NCI-H2081 (cell line): Measurements from ENCODE around the gene ANKS1B.
A peak's percentile ranks its signal among the peaks of the same experiment; 100 is the strongest.
"Not testable (repeated sequence)": the region's sequence is repeated elsewhere in the genome, so short reads cannot be mapped to it uniquely, and the experiment has no call there.

Experiments used
- DNase-seq, 2 experiments: peaks; one replicate each; lab custom pipeline; 2025; lab: John Stamatoyannopoulos, UW

Gene ANKS1B

DNA sequence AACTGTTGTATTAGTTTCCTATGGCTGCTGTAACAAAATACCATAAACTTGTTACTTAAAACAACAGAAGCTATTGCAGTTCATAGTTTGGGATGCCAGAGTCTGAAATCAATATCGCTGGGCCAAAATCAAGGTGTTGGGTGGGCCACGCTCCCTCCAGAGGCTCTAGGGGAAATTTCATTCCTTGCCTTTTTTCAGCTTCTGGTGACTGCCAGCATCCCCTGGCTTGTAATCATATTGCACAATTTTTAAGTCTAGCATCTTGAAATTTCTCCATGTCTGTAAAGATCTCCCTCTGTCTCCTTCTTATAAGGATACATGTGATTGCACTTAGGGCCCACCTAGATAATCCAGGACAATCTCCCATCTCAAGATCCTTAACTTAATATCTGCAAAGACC is 386.0 kb downstream of the ANKS1B start:
- no peak for DNase-seq

DNA sequence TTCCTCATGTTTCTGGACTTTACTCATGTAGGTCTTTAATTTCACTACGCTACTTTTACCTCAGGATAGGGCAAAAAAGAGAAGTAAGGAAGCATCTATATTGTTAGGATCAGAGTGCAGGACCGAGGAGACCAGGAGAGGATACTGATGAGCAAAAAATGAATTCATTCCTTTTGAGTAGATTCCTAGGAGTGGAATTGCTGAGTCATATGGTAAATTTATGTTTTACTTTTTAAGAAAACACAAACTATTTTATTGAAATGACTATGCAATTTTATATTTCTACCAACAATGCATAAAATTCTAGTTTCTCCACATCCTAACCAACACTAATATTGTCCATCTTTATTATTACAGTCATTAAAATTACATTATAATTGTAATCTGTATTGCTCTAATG is 388.0 kb downstream of the ANKS1B start:
- DNase-seq = no peak

DNA sequence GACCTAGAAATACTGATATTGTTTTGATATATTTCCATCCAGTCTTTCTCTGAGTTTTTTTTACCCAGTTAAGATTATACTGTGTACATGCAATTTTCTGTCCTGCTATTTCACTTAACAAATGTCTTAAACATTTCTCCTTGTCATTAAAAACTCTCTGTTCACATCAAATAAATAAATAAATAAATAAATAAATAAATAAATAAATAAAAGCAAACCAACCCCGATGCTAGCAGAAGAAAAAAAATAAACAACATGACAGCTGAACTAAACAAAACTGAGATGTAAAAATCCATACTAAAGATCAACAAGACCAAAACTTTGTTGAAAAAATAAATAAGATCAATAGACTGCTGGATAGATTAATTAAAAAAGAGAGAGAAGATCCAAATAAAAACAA is 407.6 kb downstream of the ANKS1B start:
- not testable (repeated sequence) for DNase-seq

DNA sequence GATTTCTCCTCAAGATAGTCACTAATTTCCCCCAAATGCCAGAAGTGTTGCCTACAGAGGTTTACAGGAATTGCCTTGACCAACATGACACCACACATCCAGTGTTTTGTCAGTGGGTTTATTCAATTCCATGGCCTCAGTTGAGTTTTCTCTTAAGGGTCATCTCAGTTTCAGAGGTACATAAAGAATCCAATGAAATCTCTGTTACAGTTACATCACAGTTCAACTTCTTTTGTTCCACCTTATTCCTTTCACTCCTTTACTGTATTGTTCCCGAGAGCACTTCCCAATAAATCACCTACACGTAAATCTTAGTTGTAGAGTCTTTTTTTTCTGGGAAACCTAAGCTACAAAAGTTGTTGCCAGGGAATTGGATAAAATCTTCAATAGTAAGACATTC is 410.8 kb downstream of the ANKS1B start:
- no peak for DNase-seq

DNA sequence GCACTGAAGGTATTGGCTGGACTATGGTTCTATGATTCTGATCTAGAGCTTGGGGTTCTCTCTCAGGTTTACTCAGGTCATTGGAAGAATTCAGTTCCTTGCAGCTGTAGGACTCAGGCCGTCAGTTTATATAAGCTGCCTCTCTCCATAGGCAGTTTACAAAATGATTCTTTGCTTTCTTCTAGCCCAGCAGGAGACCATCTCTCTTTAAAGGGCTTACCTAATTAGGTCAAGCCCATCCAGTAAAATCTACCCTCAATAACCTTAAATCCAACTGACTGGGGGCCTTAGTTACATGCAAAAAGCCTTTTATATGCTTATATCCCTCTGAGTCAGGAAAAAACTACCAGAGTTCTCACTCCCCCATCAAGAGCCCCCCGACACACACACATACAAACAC is 417.7 kb downstream of the ANKS1B start:
- DNase-seq = no peak

DNA sequence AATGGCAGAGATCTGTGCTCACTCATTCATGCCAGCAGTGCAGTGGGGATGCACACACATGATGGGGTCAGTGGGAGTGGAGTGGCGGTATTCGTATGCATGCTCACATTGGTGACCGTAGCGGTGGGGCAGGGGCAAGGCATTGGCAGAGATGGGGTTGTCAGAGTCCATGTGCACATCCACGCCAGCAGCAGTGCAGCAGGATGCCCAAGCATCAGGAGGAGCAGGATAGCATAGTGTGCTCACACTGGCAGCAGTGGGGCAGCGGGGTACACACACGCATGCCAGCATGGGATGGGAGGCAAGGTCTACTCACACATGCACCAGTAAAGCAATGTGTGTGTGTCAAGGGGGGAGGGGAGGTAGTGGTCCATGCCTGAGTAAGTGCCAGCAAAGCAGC is 426.6 kb downstream of the ANKS1B start:
- no peak for DNase-seq

DNA sequence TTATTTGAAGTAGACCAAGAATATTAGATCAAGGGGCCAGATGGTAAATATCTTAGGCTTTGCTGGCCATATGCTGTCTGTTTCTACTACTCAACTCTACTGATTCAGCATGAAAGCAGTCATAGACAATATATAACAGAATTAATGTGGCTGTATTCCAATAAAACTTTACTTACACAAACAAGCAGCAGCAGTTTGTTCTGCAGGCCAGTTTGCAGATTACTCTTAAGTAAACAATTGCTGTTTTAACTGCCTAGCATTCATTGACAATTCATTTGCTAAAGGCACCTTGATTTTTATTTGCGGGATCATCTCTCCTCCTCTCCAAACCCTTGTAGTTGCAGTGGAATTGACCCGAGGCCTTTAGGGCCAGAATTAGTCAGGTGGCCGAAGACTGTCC is 431.3 kb downstream of the ANKS1B start:
- no peak for DNase-seq

DNA sequence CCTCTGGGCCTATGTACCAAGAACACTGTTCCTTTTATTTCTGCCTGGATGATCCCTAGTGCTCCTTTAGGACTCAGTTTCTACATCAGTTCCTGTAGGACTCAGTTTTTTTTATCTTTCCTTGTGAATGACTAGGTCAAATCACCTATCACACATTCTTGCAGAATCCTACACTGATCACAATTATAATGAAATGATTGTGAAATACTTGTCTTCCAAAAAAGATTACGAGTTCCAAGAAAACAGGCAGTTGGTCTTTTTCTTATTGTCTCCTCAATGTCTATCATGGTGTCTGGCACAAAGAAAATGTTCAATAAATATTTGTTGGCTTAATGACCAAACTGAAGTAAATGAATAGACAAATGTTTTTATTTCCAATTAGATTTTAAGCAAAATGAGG is 432.7 kb downstream of the ANKS1B start:
- DNase-seq = no peak

DNA sequence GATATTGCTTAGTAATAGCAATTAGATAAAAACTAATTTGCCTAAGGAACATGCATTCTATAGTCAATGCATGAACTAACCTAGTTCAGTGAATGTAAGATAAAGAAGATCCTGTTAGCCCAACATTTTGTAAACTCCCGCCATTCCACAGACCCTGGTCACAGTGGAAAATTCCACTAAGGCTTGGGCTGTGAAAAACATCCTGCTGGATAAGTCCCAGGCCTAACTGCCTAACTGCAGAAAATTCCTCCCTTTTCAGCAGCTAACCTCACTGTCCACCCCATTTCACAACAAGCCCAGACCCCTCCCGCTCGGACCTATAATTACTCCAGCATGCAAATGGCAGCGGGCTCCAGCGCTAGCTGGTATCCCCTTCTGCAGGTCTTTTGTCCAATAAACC is 435.1 kb downstream of the ANKS1B start:
- DNase-seq = no peak

DNA sequence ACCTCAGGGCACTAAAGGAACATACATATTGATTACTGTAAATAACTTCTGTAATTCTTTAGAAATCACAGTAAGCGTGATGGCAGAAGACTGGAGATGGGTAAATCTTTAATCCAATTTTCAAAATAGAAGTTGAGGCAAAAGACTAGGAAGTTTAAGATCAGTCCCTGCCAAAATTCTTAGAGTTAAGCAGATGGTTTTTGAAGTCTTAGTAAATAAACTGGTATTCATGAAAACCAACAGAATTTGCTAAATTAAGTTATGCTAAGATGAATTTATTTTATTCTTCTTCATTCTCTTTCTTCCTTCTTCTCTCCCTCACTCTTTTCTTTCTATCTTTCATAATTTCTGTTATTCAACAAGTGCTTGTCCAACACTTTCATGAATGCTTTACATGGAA is 435.5 kb downstream of the ANKS1B start:
- DNase-seq = no peak

DNA sequence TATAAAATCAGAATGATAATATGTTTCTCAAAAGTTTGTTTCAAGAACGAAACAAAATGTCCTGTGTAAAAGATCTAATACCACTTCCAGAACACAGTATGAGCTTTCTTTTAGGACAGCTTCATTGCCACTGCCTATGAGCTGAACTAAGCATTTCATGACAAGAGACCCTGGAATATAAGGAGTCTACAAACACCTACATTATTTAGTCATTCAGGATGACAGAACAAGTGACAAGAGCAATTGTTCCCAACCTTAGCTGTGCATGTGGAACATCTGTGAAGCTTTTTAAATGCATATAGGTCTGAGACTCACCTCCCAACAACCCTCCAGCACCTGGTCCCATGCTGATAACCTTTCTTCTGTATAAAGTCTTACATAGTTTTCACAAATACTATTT is 440.3 kb downstream of the ANKS1B start:
- no peak for DNase-seq

DNA sequence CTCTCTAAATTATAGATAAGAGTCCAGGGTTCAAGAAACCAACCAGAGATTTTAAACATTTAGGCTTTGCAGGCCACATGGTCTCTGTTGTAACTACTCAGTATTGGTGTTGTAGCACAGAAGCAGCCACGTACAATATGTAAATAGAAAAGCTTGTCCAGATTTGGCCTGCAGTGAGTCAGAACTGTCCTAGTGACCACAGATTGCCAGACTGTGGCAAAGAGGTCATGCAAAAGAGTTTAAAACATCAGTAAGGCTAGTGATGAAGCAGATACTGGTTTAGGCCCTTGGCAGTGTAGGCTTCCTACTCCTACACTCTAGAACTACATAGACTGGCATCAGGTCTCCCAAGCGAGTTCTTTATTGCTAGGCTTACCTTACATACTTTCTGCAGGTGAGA is 454.8 kb downstream of the ANKS1B start:
- no peak for DNase-seq

DNA sequence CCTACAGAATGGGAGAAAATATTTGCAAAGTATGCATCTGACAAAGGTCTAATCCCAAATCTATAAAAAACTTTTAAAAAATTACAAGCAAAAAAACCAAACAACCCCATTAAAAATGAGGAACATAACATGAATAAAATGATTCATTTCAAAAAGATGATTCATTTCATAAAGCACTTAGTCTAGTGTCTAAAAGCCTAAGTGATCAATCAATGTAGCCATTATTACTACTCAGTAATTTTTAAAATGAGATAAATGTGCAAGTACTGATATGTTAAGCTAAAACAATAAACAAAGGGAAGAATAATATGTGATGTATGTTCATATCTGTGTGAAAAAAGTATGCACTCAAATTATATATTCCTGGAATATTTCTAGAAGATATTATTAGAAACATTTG is 456.3 kb downstream of the ANKS1B start:
- no peak for DNase-seq

DNA sequence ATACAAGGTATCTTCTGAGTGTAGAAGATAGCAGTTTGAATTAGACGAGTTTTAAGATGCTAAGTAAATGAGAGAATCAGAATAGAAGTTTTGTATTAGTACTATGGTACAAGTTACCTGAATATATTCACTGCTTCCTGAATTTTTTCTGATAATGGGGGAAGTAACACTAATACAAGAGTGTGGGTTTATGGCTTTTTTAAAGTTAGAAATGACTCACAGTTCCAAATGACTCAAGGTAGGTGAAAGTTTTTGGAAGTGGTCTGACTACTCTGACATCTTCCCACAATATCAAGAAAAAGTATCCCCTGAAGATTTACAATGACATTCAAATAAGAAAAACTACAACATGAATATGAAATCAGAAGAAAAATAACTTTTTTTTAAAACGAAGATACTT is 460.9 kb downstream of the ANKS1B start:
- no peak for DNase-seq

DNA sequence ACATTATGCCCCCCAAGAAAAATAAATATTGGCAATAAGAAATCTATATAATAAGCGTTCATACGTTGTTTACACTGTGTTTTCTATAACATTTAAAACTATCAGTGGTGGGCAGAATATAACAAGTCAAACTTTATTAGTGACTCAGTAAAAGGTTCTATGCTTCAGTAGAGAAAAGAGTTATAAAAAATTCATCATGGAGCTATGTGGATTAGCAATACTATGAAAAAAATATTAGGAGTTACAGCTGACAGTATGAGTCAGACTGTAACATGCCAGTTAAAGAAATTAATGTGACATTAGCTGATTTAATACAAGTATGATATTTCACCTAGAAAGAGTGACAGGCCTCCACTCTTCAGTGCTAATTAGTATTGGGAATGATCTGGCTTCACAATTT is 462.3 kb downstream of the ANKS1B start:
- DNase-seq = no peak

DNA sequence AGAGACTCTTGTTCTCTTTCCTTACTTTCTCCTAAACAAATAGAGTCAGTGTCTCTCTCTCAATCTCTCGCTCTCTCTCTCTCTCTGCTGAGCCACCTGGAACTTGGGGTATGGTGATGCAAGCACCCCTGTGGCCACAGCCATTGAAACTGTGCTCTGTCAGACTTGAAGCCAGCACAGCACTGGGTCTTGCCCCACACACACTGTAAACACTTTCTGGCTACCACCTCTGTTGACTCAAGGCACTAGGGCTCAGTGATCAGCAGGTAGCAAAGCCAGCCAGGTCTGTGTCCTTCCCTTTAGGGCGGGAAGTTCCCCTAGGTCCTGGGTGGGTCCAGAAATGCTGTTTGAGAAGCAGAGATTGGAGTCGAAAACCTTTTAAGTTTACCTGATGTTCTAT is 463.1 kb downstream of the ANKS1B start:
- DNase-seq = no peak

DNA sequence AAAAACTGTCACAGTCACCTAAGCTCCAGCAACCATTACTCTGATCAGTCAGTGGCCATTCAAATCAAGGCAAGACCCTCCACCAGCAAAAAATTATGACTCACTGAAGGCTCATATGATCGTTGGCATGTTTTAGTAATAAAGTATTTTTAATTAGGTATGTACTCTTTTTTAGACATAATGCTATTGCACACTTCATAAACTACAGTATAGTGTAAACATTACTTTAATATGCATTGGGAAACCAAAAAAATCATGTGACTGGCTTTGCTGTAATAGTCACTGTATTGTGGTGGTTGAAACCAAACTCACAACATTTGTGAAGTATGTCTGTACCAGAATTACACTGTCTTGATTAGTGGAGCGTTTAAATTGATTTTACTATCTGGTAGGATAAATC is 471.7 kb downstream of the ANKS1B start:
- no peak for DNase-seq

DNA sequence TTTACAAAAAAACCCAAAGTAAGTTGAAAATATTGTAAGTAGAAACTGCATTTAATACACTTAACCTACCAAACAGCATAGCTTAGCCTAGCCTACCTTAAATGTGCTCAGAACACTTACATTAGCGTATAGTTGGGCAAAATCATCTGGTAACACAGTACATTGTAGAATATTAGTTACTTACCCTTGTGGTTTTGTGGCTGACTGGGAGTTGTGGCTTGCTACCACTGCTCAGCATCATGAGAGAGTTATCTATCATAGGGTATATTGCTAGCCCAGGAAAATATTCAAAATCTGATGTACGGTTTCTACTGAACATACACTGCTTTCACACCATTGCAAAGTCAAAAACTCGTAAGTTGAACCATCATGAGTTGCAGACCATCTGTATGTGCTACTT is 478.9 kb downstream of the ANKS1B start:
- no peak for DNase-seq

DNA sequence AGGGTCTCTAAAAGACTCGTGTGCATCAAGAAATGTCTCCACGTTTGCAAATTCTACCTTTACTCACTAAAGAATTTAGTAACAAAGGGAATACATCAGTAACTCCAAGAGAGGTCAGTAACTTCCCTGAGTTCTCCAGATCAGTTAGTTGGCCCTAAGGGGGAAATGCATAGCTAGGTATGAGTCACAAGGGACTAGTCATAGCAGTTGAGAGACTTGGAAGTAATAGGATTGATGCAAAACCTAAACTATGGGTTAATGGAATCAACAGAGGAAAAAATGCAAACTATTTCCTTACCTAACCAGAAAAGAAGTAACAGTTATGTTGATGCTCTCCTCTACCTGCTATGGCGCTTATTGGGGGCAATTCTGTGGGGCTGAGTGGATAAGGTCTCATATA is 486.0 kb downstream of the ANKS1B start:
- no peak for DNase-seq

DNA sequence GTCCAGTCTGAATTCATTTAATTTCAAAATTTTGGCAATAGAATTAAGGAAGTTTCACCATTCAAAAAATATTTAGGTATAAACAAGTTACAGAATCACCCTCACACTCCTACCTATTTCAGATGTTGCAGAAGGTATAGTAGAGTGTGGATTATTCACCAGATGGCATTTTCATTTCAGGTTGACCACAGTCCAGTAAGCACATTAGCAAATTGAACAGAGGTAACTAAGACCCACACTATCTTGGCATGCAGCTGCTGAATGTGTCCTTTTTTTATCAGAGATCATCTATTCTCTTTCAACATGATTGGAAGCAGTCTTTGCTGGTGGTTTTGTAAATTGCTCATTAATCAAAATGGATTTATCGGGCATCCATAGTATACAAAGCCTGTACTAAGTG is 488.9 kb downstream of the ANKS1B start:
- peak in 1 of 2 experiments; percentile 11 for DNase-seq

DNA sequence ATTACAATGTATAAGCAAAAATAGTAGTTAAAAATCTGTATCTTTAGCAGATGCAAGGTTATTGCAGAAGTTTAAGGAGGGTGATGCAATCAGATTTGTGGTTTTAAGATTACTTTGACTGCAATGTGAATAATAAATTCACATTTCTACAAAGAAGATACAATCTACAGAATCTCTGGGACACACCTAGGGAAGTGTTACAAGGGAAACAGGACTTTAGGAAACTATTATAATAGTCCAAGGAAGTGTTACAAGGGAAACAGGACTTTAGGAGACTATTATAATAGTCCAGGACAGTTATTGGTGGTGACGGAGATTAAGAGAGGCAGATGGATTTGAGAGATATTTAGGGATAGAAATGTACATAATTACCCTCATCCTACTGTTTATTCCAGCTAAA is 491.5 kb downstream of the ANKS1B start:
- DNase-seq = no peak

DNA sequence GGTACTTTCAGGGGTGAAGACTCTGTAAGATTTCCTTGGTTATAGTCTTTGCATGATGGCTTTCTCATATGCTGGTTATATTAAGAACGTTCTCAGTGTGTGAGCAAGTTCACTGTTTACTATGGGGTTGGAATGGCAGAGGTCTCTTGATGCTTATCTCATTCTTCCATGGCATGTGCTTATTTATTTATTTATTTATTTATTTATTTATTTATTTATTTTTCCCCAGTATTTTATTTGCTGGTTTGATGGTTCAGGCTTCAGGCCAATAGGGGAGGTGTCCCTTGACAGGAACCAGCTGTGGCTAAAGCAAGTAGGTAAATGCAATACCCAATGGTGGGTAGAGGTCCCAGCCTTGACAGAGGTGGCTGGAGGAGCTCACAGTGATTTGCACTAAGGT is 498.5 kb downstream of the ANKS1B start:
- DNase-seq = no peak

DNA sequence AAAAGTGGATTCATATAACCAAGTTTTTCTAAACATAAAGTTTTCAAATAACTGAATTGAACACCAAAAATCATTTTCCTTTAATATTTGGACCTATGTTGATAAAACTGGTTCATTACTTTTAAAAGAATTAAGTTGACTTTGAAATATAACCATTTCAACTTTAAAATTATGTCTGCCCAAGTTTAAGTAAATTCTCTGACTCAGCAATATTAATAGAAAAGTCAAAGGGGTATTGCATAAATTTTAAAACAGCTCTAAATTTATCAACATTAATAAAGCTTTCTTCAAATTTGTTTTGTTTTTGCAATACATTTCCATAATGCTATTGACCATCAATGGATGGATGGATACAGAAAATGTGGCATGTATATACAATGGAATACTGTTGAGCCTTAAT is 505.6 kb downstream of the ANKS1B start:
- DNase-seq = no peak

DNA sequence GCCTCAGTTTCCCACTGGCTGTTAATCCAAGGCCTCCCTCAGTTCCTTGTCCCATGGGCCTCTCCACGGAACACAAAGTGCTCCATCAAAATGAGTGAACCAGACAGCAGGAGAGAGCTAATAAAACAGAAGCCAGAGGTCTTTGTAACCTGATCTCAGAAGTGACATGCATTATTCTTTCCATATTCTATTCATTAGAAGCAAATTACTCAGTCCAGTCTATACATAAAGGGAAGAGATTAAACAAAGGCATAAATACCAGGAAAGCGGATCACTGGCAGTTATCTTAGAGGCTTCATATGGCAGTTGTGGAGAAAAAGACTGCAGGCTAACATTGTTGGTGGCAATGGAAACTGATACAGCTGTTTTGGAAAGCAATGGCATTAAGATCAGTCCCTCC is 507.8 kb downstream of the ANKS1B start:
- DNase-seq = peak in 1 of 2 experiments; percentile 38

DNA sequence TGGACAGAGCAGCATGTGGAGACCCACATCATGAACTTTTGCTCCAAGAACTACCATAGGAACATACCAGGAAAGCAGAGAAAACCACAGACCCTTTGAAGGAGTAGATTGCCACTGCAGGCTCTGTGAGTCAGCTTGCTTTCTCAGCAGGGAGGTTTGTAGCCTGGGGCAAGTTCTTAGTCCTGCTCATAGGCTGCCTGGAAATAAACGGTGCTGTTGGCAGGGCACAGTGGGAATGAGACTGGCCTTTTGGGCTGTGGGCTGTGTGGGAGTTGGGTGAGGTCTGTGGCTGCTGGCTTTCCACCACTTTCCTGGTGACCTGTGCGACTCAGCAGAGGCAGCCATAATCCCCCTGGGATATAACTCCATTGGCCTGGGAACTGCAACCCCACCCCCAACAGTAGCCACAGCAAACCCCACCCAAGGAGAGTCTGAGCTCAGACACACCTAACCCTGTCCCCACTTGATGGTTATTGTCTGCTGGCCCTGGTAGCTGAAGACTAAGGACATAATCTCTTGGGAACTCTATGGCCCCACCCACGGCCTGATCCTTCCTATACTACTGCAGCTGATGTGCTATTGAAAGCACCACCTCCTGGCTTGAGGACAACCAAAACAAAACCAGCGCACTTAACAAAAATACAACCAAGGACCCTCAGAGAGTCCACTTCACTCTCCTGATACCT is 529.2 kb downstream of the ANKS1B start:
- no peak for DNase-seq
